IPS-NIHi11 (cell line): ENCODE measurements around the gene NELL1.
"Not testable (repeated sequence)": the region's sequence is repeated elsewhere in the genome, so short reads cannot be mapped to it uniquely, and the experiment has no call there.

ENCODE experiments used
- DNase-seq: peaks from one replicate; pipeline ENCODE4 v3.0.0; 2012; ENCODE audit warnings: mixed read lengths, low spot score

NELL1 gene

GRCh38 chr11:21109341-21109740, 440.0 kb downstream of the NELL1 start:
- DNase-seq = no peak

GRCh38 chr11:21110415-21110814, 441.0 kb downstream of the NELL1 start:
- no peak for DNase-seq

DNA sequence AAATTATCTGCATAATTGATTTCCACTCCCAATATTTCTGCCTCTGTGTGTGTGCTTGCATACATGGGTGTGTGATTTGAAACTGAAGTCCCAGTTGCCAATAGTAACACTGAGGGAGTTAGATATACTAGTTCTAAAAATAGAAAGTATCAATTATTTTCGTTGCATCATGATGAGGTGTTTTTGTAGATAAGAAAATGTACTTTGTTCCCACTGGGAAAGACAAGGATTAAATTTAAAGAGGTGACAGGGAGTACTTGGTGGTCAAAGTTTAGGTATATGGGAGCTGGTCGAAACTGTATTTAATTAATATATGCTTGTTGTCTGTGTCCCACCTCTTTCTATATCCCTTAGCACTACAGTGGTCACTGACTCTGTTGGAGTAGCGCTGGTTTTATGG, 444.5 kb downstream of the NELL1 start:
- DNase-seq = no peak

GRCh38 chr11:21116009-21116408, 446.6 kb downstream of the NELL1 start:
- DNase-seq = no peak

DNA sequence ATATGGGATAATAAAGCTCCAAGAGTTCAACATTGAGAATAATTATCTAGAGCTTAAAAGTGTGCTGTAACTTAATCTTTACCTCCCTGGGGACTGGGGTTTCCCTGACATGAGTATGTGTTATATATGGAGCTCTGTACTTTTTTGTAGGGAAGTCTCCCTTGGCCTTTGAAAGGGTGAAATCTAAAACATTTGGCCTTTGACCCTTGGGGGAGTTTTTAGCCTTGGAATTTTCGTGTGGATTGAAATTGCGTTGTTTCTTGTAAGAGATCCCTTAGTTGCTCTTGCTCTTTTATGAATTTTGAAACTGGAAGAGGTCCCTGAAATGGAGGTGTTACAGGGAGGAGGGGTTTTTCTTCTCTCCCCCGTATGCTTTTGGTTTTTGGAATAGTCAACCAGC, 450.0 kb downstream of the NELL1 start:
- no peak for DNase-seq

DNA sequence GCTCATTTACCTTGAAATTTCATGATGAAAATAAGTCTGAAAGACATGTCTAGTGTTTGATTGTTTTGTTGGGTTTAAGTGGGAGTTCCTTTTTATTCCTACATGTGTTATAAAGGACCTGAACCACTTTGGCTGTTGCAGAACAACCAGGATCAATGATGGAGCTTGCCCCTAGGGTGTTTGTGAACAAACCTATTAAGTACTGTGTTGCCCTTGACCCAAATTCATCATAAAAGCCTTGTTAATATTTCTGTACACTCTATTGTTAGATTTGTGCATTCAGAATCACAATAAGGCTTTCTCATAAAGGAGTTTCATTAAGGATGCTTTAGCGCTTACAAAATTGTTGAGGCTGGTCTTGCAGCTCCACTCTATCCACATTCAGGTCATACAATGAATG, 452.6 kb downstream of the NELL1 start:
- no peak for DNase-seq

DNA sequence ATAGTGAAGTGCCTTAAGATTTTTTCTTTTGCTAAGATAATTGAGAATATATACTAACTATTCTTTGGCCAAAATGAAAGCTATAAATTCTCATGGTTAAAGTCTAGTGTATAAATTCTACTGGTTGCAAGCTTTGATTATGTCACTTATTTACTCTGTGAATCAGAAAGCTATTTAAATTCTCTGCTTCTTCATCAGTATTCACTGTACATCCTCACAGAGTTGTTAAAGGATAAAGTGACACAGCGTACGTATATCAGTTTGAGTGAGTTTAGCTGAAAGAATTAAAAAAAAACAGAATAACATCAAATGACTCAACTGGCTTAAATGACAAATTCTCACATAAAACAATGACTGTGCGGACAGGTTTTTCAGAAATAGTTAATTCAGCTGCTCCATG, 453.1 kb downstream of the NELL1 start:
- DNase-seq = no peak

- no peak for DNase-seq
These were observed 462.8 kb downstream of the NELL1 start for GRCh38 chr11:21132146-21132720.

DNA sequence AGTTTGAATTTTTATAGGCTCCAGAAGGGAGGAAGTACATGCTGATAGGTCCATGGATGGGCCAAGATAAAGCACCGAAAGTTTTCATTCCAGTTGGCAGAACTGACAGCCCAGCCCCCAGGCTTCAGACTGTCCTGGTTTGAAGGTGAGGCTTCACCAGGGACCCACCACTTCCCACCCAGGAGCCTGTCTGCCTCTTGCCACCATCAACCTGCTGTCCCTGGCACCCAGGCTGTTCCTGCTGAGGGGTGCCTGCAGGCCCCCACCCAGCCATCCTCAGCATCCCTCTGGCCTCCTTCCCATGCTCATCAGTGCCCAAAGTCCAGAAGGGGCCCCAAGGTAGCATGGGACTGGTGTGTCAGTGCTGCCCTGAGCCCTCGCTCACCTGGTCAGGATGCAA, 463.9 kb downstream of the NELL1 start:
- no peak for DNase-seq

GRCh38 chr11:21133722-21134121, 464.3 kb downstream of the NELL1 start:
- DNase-seq = no peak

DNA sequence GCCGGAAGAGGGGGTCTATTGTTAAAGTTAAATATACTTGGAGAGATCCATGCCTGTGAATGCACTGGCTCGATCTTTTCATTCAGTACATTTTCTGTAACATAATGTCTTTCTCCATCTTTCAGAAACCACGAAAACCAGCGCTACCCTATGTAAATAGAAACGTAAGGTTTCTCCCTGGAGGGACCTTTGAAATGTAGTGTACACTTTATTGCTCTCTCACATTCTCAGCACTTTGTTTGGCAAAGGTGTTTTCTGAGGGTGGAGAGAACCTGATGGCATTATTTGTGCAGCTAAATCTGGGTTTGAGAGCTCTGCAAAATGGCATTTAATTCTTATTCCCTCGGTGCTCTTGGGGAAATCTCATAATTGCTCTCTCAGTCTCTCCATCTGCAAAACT, 468.4 kb downstream of the NELL1 start:
- no peak for DNase-seq

DNA sequence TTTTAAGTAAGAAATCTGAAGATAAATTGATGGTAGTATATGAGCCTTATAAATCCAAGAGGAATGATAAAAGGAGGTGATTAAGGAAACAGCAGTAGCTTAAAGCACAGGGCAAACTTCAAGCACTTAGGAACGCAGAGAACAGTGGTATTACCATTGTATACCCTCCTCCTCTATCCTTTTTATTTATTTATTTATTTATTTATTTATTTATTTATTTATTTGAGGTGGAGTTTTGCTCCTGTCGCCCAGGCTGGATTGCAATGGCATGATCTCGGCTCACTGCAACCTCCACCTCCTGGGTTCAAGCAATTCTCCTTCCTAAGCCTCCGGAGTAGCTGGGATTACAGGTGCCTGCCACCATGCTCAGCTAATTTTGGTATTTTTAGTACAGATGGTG, 472.2 kb downstream of the NELL1 start:
- not testable (repeated sequence) for DNase-seq

DNA sequence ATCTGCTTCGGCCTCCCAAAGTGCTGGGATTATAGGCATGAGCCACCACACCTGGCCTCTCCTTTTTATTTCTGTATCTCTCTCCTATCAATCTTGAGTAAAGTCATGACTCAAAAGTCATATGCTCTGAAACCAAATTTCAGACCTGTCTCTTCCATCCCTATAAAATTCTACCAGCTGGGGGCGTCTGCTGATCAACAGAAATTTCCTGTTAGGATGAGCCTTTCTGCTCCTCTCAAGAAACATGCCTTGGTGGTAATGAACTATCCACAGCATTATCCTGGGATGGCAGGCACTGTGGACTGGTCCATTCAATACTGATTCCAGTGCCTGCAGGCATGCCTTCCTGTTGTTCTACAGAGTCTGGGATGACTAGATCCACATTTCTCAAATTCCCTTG, 472.6 kb downstream of the NELL1 start:
- DNase-seq = peak; percentile 25

- no peak for DNase-seq
These were observed 475.1 kb downstream of the NELL1 start for GRCh38 chr11:21144531-21144930.

DNA sequence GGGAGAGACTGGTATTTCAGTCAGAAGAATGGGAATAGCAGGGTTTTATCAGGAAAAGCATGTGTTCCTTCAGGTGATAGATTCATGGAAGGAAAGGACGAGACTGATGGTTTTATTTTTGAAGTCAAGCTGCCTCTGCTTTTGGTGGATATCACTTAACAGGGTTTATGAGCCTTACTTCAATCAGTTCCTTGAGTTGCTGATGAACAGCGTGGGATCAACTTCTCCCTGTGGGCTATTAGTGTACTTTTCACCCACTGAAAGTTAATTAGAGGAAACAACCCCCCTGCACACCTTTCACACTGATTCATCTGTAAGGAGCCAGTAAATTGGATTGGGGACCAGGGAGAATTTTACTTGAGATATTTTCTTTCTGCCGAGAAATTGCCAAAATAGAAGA, 479.0 kb downstream of the NELL1 start:
- no peak for DNase-seq

- DNase-seq = no peak
These were observed 490.8 kb downstream of the NELL1 start for GRCh38 chr11:21160140-21160539.

DNA sequence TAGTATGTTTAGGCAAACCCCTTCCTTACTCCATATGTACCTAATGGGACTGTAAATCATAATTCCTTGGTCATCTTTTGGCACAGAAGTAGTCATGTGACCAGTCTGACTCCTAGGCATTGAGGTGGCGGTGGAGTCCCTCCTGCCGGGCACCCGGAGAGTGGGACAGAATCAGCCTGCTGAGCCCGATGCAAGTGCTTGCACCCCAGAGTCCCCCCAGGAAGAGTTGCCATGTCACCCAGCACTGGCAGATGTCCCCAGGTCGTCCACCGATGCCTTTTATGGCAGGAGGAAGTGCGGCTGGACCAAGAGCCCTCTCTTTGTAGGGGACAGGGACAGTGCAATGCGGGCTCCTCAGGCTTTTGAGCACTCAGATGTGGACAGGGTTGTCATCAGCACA, 500.3 kb downstream of the NELL1 start:
- DNase-seq = no peak

GRCh38 chr11:21173476-21173875, 504.1 kb downstream of the NELL1 start:
- DNase-seq = no peak

- no peak for DNase-seq
These were observed 505.4 kb downstream of the NELL1 start for GRCh38 chr11:21174781-21175180.

GRCh38 chr11:21177379-21177778, 508.0 kb downstream of the NELL1 start:
- no peak for DNase-seq

DNA sequence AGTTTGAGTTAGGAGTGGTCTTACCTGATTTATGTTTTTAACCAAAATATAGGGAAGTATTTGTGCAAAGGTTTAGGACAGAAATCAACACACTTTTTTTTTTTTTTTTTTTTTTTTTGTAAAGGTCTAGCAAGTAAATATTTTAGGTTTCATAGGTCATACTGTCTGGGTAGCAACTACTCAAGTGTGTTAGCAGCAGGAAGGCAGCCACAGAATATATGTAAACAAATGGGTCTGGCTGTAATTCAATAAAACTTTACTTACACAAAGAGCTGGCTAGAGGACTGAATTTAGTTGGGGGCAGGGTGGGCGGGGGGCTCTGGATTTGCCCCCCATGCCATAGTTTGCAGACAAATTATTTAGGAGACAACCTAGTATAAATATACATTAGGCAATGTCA, 510.4 kb downstream of the NELL1 start:
- no peak for DNase-seq

DNA sequence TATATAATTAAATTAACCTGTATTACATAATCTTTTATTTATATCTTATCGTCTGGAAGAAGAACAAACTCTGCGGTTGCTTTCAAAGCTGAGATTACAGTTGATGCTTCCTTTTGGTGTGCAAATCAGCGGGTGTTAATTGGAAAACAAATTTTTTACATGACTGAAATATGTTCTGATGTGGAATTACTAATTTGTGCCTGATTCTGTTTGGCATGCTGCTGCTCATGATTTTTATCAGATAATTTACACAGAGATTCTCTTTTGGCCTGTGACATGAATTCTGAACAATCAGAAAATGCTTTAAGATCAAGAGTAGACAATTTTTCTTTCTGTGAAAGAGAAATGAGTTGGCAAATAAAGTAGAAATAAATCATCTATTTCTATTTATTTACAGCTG, 510.8 kb downstream of the NELL1 start:
- DNase-seq = no peak

DNA sequence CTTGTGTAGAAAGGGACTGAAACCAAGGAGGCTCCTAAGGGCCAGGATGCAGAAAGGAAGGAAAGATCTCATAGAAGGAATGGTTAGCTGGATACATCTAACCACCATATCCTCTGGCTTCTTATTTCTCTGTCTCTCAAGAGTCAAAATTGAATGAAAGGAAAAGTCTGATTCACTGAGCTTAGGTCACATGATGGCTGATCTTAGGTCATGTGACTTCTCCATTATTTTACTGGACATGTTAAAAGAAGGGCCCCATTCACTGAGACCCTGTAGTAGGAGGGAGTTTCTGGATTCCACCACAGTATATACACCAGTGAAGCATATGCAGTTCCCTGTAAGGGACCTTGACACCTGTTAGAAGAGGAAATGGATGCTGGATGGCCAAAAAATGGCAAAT, 516.6 kb downstream of the NELL1 start:
- no peak for DNase-seq

DNA sequence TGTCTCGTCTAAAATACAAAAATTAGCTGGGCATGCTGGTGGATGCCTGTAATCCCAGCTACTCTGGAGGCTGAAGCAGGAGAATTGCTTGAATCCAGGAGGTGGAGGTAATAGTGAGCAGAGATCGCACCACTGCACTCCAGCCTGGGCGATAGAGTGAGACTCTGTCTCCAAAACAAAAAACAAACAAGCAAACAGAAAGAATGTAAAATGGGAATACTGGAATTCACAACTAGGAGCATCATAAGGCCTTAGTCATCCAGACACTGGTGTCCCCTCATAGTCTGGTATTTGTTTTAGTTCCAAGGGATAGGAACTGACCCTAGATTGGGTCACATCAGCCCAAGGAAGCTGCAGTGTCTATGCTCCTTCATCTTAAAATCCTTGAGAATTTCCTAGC, 520.8 kb downstream of the NELL1 start:
- no peak for DNase-seq

DNA sequence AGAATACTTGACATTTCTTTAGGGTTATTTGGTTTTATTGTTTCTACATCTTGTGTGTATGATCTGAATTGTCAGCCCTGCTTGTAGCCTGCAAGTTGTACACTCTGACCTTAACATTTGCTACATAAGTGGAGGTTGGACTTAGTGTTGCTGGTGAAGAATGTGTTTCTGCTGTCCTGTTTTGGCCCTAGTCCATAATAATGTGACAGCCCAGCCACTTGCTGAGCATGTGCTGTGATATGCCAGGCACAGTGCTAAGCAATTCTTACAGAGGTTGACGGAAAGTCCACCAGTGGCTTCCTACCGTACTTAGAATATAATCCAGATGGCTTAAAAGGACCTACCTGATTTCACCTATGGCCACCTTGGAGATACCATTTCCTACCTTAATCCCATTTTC, 526.6 kb downstream of the NELL1 start:
- DNase-seq = no peak
